NCI-H2107 (cell line): Measurements from ENCODE around the gene SPTAN1.
"Not testable (repeated sequence)": the region's sequence is repeated elsewhere in the genome, so short reads cannot be mapped to it uniquely, and the experiment has no call there.

Experiments
- DNase-seq: peaks from one replicate; lab custom pipeline; 2025; lab: John Stamatoyannopoulos, UW

The SPTAN1 gene

DNA sequence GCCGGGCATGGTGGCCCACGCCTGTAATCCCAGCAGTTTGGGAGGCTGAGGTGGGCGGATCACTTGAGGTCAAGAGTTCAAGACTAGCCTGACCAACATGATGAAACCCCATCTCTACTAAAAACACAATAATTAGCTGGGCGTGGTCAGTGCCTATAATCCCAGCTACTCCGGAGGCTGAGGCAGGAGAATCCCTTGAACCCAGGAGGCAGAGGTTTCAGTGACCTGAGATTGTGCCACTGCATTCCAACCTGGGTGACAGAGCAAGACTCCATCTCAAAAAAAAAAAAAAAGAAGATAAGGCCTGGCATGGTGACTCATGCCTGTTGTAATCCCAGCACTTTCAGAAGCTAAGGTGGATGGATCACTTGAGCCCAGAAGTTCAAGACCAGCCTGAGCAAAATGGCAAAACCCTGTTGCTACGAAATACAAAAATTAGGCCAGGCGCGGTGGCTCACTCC is 114.1 kb downstream of the SPTAN1 start:
- DNase-seq: not testable (repeated sequence)

DNA sequence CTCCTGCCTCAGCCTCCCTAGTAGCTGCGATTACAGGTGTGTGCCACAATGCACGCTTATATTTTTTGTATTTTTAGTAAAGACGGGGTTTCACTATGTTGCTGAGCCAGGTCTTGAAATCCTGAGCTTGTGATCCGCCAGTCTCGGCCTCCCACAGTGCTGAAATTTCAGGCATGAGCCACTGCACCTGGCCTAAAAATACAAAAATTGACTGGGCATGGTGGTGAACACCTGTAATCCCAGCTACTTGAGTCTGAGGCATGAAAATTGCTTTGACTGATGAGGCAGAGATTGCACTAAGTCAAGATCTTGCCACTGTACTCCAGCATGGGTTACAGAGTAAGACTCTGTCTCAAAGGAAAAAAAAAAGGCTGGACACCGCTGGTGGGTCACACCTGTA is 117.4 kb downstream of the SPTAN1 start:
- no peak for DNase-seq

DNA sequence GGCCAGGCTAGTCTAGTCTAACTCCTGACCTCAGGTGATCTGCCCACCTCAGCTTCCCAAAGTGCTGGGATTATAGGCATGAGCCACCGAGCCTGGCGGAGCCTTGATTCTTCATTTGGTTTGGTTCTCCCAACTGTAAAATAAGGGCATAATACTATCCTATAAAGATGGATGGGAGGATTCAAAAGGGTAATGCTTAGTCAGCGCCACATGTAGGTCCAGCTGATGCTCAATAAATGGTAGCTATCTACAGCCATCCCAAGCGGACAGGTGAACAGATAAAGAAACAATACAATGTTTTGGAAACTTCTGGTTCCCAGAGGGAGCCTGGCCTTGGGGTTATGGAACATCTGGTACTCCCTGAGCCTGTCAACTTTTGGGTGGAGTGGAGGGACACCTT is 123.0 kb downstream of the SPTAN1 start:
- DNase-seq: no peak

DNA sequence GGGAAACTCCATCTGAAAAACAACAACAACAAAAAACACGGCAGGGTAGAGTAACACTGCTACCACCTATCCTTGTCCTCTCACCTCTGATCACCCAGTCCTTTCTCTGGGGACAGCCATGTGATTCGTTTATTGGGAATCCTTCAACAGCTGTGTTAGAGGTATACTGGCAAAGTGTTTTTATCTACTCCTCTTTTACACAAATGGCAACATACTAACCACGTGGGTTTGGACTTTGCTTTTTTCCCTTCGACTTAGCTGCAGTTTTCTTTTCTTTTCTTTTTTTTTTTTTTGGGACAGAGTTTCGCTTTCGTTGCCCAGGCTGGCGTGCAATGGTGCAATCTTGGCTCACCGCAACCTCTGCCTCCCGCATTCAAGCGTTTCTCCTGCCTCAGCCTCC is 125.4 kb downstream of the SPTAN1 start:
- no peak for DNase-seq
